ENCODE measurements around the gene ZMIZ2. TPM values are rescaled to one million over a fixed set of nuclear protein-coding genes. Genes with fewer than 3 reads are reported as not detected.

The ZMIZ2 gene
- total and polyA plus RNA-seq, 2 of the 8 experiments (the other 6 are each of a cell fraction or from before 2014, with no cell fraction given) = 24.4 to 66.4 TPM

GRCh38 chr7:44754802-44755697 is 6.4 kb downstream of the ZMIZ2 start (continued):
- TF ChIP-seq HDAC6 (IDR thresholded peaks at IDR 0.05; ENCODE audit: low read depth, low read length) (no peak), PHF8 (conservative IDR thresholded peaks at IDR 0.05; ENCODE audit: low read depth, low read length) (no peak), YY1 (IDR thresholded peaks at IDR 0.05; ENCODE audit: low read depth, low read length) (no peak), EZH2 (IDR thresholded peaks at IDR 0.05; ENCODE audit: low read depth, low read length, severe bottlenecking) (no peak)

Measured in H1 (cell line).